HUES48 (cell line): ENCODE results near the gene PSAP.
A peak's percentile ranks its signal among the peaks of the same experiment; 100 is the strongest.
"Not testable (repeated sequence)": the region's sequence is repeated elsewhere in the genome, so short reads cannot be mapped to it uniquely, and the experiment has no call there.

ENCODE experiments used
- H3K27ac ChIP-seq: one replicate; pipeline ENCODE4 v1.7.0; 2013; ENCODE audit warnings: low read depth, low read length, inconsistent platforms
- H3K27me3 ChIP-seq: 2 replicates; pipeline ENCODE4 v1.6.1; 2013; ENCODE audit warnings: mild to moderate bottlenecking, low read length; ENCODE audit not compliant: control insufficient read depth, insufficient read depth
- H3K36me3 ChIP-seq: 2 replicates; pipeline ENCODE4 v1.6.1; 2013; ENCODE audit warnings: low read length; ENCODE audit not compliant: control insufficient read depth, insufficient read depth
- H3K4me1 ChIP-seq: 2 replicates; pipeline ENCODE4 v1.6.1; 2013; ENCODE audit warnings: mild to moderate bottlenecking, low read length; ENCODE audit not compliant: control insufficient read depth, insufficient read depth
- H3K4me3 ChIP-seq: 2 replicates; pipeline ENCODE4 v1.5.1; 2013; ENCODE audit warnings: mild to moderate bottlenecking, low read depth, low read length
- H3K9ac ChIP-seq: 2 replicates; pipeline ENCODE4 v1.6.1; 2013; ENCODE audit warnings: mild to moderate bottlenecking, low read depth, low read length, moderate library complexity
- H3K9me3 ChIP-seq: 2 replicates; pipeline ENCODE4 v1.6.1; 2013; ENCODE audit warnings: low read length; ENCODE audit not compliant: control insufficient read depth, insufficient read depth

Gene PSAP

GRCh38 chr10:71850743-71851464, at the start of gene PSAP:
Gene PSAP (minus strand): TSS chr10:71851251. CDS start chr10:71851221, 30 bp downstream.
- Histone ChIP-seq H3K27me3 (no peaks in the 10 kb centered on the region), H3K36me3 (no peaks in the 10 kb centered on the region), H3K4me3 (peak within 1 kb of the TSS; percentile 86), H3K9ac (peak within 1 kb of the TSS; percentile 76), H3K9me3 (no peaks in the 10 kb centered on the region), H3K4me1 (peaks cover 16% of the 10 kb centered on the region; the same call in 1 of the 2 replicates), H3K27ac (peak within 1 kb of the TSS; percentile 96)

GRCh38 chr10:71900441-71901180, 49.6 kb upstream of the PSAP start:
- Histone ChIP-seq H3K9ac (no peak overlapping the region), H3K4me1 (no peaks in the 10 kb centered on the region), H3K27me3 (no peaks in the 10 kb centered on the region), H3K27ac (no peak overlapping the region), H3K36me3 (no peaks in the 10 kb centered on the region), H3K9me3 (no peaks in the 10 kb centered on the region), H3K4me3 (no peak overlapping the region)

- Histone ChIP-seq H3K9me3 (no peaks in the 10 kb centered on the region), H3K9ac (no peak overlapping the region), H3K27ac (no peak overlapping the region), H3K4me1 (no peaks in the 10 kb centered on the region), H3K36me3 (no peaks in the 10 kb centered on the region), H3K4me3 (no peak overlapping the region), H3K27me3 (no peaks in the 10 kb centered on the region)
These were observed 48.8 kb upstream of the PSAP start for GRCh38 chr10:71899665-71900412.

- not testable (repeated sequence) for H3K36me3 ChIP-seq, H3K9me3 ChIP-seq, H3K9ac ChIP-seq, H3K27me3 ChIP-seq, H3K27ac ChIP-seq, H3K4me1 ChIP-seq, H3K4me3 ChIP-seq
These were observed 47.3 kb upstream of the PSAP start for GRCh38 chr10:71898346-71898745.

- H3K9me3 ChIP-seq = no peaks in the 10 kb centered on the region
- H3K36me3 ChIP-seq = no peaks in the 10 kb centered on the region
- H3K9ac ChIP-seq = no peak overlapping the region
- H3K27me3 ChIP-seq = peaks cover 17% of the 10 kb centered on the region
- H3K27ac ChIP-seq = no peak overlapping the region
- no peak overlapping the region for H3K4me3 ChIP-seq
- H3K4me1 ChIP-seq = no peaks in the 10 kb centered on the region
These were observed 42.9 kb upstream of the PSAP start for GRCh38 chr10:71893920-71894319.

- no peaks in the 10 kb centered on the region for H3K9me3 ChIP-seq
- H3K27me3 ChIP-seq = peaks cover 23% of the 10 kb centered on the region
- no peak overlapping the region for H3K27ac ChIP-seq
- H3K9ac ChIP-seq = no peak overlapping the region
- H3K36me3 ChIP-seq = no peaks in the 10 kb centered on the region
- no peaks in the 10 kb centered on the region for H3K4me1 ChIP-seq
- no peak overlapping the region for H3K4me3 ChIP-seq
These were observed 42.3 kb upstream of the PSAP start for GRCh38 chr10:71893258-71893815.

- no peaks in the 10 kb centered on the region for H3K4me1 ChIP-seq
- H3K9me3 ChIP-seq = no peaks in the 10 kb centered on the region
- H3K9ac ChIP-seq = no peak overlapping the region
- no peak overlapping the region for H3K4me3 ChIP-seq
- peaks cover 31% of the 10 kb centered on the region for H3K27me3 ChIP-seq
- no peaks in the 10 kb centered on the region for H3K36me3 ChIP-seq
- H3K27ac ChIP-seq = no peak overlapping the region
These were observed 40.4 kb upstream of the PSAP start for GRCh38 chr10:71891437-71891836.

GRCh38 chr10:71889388-71889987, 38.4 kb upstream of the PSAP start:
- Histone ChIP-seq H3K27ac (no peak overlapping the region), H3K27me3 (peaks cover 31% of the 10 kb centered on the region), H3K9ac (no peak overlapping the region), H3K9me3 (no peaks in the 10 kb centered on the region), H3K36me3 (no peaks in the 10 kb centered on the region), H3K4me3 (peak overlapping the region; percentile 68), H3K4me1 (no peaks in the 10 kb centered on the region)

- no peaks in the 10 kb centered on the region for H3K4me1 ChIP-seq
- peak overlapping the region; percentile 37; the same call in 1 of the 2 replicates for H3K9ac ChIP-seq
- no peak overlapping the region for H3K27ac ChIP-seq
- no peaks in the 10 kb centered on the region for H3K9me3 ChIP-seq
- peaks cover 31% of the 10 kb centered on the region for H3K27me3 ChIP-seq
- H3K4me3 ChIP-seq = peak overlapping the region; percentile 68
- H3K36me3 ChIP-seq = no peaks in the 10 kb centered on the region
These were observed 37.8 kb upstream of the PSAP start for GRCh38 chr10:71888623-71889387.

- no peaks in the 10 kb centered on the region for H3K36me3 ChIP-seq
- no peaks in the 10 kb centered on the region for H3K9me3 ChIP-seq
- peaks cover 31% of the 10 kb centered on the region for H3K27me3 ChIP-seq
- no peak overlapping the region for H3K9ac ChIP-seq
- H3K4me3 ChIP-seq = peak overlapping the region; percentile 68
- no peaks in the 10 kb centered on the region for H3K4me1 ChIP-seq
- H3K27ac ChIP-seq = no peak overlapping the region
These were observed 37.2 kb upstream of the PSAP start for GRCh38 chr10:71888248-71888622.
